G401.6 (cell line): ENCODE data around the gene DUSP16.
"Not testable (repeated sequence)": the region's sequence is repeated elsewhere in the genome, so short reads cannot be mapped to it uniquely, and the experiment has no call there.

Source experiments
- FAIRE-seq: peaks from 2 replicates; lab custom pipeline; 2012; peaks lifted over from hg19 to GRCh38; lab: Jason Lieb, UNC

DUSP16 gene

GRCh38 chr12:12520273-12520672, 42.4 kb downstream of the DUSP16 start:
- FAIRE-seq = peak; percentile 66

GRCh38 chr12:12519354-12519998, 43.2 kb downstream of the DUSP16 start:
- no peak for FAIRE-seq

- no peak for FAIRE-seq
These were observed 43.7 kb downstream of the DUSP16 start for GRCh38 chr12:12518919-12519318.

GRCh38 chr12:12518464-12518845, 44.2 kb downstream of the DUSP16 start:
- no peak for FAIRE-seq

- FAIRE-seq = no peak
These were observed 49.2 kb downstream of the DUSP16 start for GRCh38 chr12:12513416-12514006.

GRCh38 chr12:12511895-12512711, 50.6 kb downstream of the DUSP16 start:
- FAIRE-seq = no peak

- no peak for FAIRE-seq
These were observed 51.5 kb downstream of the DUSP16 start for GRCh38 chr12:12511021-12511783.

- no peak for FAIRE-seq
These were observed 52.1 kb downstream of the DUSP16 start for GRCh38 chr12:12510551-12510950.

GRCh38 chr12:12510141-12510540, 52.5 kb downstream of the DUSP16 start:
- no peak for FAIRE-seq

GRCh38 chr12:12508612-12509011, 54.1 kb downstream of the DUSP16 start:
- no peak for FAIRE-seq

GRCh38 chr12:12507121-12507520, 55.5 kb downstream of the DUSP16 start:
- FAIRE-seq = no peak

- FAIRE-seq = no peak
These were observed 56.2 kb downstream of the DUSP16 start for GRCh38 chr12:12506496-12506890.

- FAIRE-seq = no peak
These were observed 56.8 kb downstream of the DUSP16 start for GRCh38 chr12:12505544-12506495.

GRCh38 chr12:12503384-12504078, 59.1 kb downstream of the DUSP16 start:
- no peak for FAIRE-seq

- FAIRE-seq = no peak
These were observed 59.9 kb downstream of the DUSP16 start for GRCh38 chr12:12502815-12503151.

GRCh38 chr12:12502130-12502814, 60.4 kb downstream of the DUSP16 start:
- not testable (repeated sequence) for FAIRE-seq

GRCh38 chr12:12501121-12501520, 61.5 kb downstream of the DUSP16 start:
- no peak for FAIRE-seq

- no peak for FAIRE-seq
These were observed 62.6 kb downstream of the DUSP16 start for GRCh38 chr12:12499909-12500604.

GRCh38 chr12:12498210-12498609, 64.5 kb downstream of the DUSP16 start:
- FAIRE-seq = no peak

GRCh38 chr12:12495536-12495935, 67.1 kb downstream of the DUSP16 start:
- no peak for FAIRE-seq
